ENCODE measurements around the gene NAE1. TPM values are rescaled to one million over a fixed set of nuclear protein-coding genes. Genes with fewer than 3 reads are reported as not detected.
"Not testable (repeated sequence)": the region's sequence is repeated elsewhere in the genome, so short reads cannot be mapped to it uniquely, and the experiment has no call there.

Gene NAE1
- polyA plus RNA-seq, 1 donor = 67.6 TPM

DNA sequence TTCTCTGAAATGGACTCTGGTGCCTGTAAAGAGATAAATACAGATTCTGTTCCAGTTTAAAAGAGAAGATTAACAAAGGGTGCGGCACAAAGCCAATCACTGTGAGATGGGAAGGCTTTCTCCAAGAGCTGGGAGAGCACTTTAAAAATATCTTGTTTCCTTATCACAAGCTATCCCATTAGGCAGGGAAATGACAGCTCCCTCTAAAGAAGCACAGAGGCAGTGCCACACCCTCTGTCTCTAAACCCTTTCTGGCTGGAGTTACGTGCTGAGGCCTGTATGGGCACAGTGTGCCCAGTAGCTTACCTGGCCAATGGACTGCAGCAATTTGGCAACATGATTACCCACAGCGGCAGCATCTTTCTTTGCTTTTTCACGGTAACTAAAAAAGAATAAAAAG lies 20.4 kb downstream of the NAE1 start:
- Histone ChIP-seq H3K27ac (ENCODE audit: low read length) (no peak overlapping the region), H3K4me3 (ENCODE audit: low read length) (no peak overlapping the region), H3K9me3 (ENCODE audit: control insufficient read depth, low read depth, low read length) (no peaks in the 10 kb centered on the region), H3K4me1 (ENCODE audit: control insufficient read depth, insufficient read depth, low read length) (no peaks in the 10 kb centered on the region), H3K27me3 (ENCODE audit: control insufficient read depth, insufficient read depth, low read length) (no peaks in the 10 kb centered on the region), H3K36me3 (ENCODE audit: control insufficient read depth, insufficient read depth, low read length) (peaks cover 59% of the 10 kb centered on the region)
- no peak for DNase-seq
- 100% methylated on average over 3 of the region's 4 CpGs for WGBS (ENCODE audit: insufficient coverage, low lambda C conversion rate)

DNA sequence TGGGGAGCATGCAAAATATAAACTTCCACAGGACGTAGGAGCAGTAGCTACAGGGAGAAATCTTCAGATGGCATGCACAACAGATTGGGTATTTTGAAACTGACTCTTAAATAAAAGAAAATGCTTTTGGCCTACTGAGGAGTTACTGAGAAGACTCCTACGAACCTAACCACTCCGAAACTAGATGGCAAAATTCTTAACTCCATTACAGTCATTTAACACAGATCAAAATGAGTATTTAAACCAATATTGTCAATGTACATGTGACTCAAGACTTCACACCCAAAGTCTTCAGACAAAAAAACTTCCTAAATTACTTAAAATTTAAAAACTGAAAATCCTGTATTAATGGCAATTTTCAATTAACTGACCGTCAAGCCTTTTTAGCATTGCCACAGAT lies 21.0 kb downstream of the NAE1 start:
- Histone ChIP-seq H3K9me3 (ENCODE audit: control insufficient read depth, low read depth, low read length) (no peaks in the 10 kb centered on the region), H3K4me3 (ENCODE audit: low read length) (no peak overlapping the region), H3K27ac (ENCODE audit: low read length) (no peak overlapping the region), H3K36me3 (ENCODE audit: control insufficient read depth, insufficient read depth, low read length) (peaks cover 60% of the 10 kb centered on the region), H3K27me3 (ENCODE audit: control insufficient read depth, insufficient read depth, low read length) (no peaks in the 10 kb centered on the region), H3K4me1 (ENCODE audit: control insufficient read depth, insufficient read depth, low read length) (no peaks in the 10 kb centered on the region)
- no peak for DNase-seq
- WGBS (ENCODE audit: insufficient coverage, low lambda C conversion rate) = 100% methylated on average over 2 of the region's 4 CpGs

DNA sequence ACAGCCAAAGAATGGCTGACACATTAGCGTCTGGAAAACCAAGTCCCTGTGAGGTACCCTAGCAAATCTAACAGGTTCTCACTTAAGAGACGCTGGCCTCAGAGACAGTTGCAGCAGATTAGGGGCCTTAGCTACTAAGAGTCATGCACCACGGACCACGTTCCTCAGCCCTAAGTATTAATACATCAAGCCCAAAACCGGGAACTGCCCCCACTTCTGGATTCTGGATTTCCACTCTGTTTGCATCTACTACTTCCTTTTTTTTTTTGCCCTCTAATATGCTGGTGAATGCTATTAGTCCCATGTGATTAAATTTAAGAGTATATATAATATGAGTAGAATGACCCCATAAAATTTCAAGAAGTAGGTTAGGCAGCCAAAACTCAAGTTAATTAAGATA lies 28.6 kb downstream of the NAE1 start:
- 100% methylated on average over 1 of the region's 5 CpGs for WGBS (ENCODE audit: insufficient coverage, low lambda C conversion rate)
- H3K4me3 ChIP-seq (ENCODE audit: low read length) = no peak overlapping the region
- no peaks in the 10 kb centered on the region for H3K4me1 ChIP-seq (ENCODE audit: control insufficient read depth, insufficient read depth, low read length)
- DNase-seq = no peak
- H3K27me3 ChIP-seq (ENCODE audit: control insufficient read depth, insufficient read depth, low read length) = no peaks in the 10 kb centered on the region
- peaks cover 6% of the 10 kb centered on the region for H3K9me3 ChIP-seq (ENCODE audit: control insufficient read depth, low read depth, low read length)
- no peak overlapping the region for H3K27ac ChIP-seq (ENCODE audit: low read length)
- H3K36me3 ChIP-seq (ENCODE audit: control insufficient read depth, insufficient read depth, low read length) = peaks cover 43% of the 10 kb centered on the region

DNA sequence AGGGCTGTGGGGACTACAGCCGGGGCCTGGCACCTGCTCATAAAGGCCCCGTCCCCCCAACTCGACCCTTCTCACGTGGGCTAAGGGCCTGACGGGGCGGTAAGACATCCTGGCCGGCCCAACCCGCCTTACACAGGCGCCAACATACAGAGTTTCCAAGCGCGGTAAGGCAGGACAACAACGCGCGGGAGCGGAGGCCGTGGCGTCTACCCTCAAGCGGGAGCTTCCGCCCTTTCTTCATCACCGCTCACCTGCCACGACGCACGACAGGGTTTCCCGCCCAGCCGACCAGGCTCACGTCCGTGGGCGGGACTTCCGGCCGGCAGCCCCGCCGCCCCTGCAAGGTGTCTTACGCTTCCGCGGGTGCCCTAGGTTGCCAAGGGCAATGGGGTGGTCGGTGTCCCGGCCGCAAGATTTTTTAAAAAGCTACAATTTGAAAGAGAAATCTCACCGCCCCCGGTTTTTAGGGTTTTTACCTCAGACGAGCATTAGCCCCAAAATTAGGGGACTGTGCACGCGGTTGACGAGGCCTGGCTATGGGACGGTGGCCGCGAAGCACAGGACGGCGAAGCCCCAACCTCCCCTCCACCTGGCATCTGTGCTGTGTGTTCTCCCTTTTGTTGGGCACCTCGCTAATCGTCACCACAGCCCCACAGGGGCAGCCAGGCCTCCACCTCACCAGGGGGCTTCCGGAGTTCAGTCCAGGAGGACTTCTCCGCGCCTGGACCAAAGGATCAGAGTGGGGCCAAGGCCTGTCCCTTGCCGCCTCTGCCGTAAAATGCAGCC lies 29.3 kb downstream of the NAE1 start, which contains the start of gene TERB1:
Gene TERB1, minus strand, starts transcription at position 265 of the 786 bp plus-strand sequence. CDS start 4,786 bp downstream, outside the sequence.
- Histone ChIP-seq H3K36me3 (ENCODE audit: control insufficient read depth, insufficient read depth, low read length) (peaks cover 38% of the 10 kb centered on the region), H3K9me3 (ENCODE audit: control insufficient read depth, low read depth, low read length) (peaks cover 6% of the 10 kb centered on the region), H3K27ac (ENCODE audit: low read length) (no peak within 1 kb of the TSS), H3K4me3 (ENCODE audit: low read length) (no peak within 1 kb of the TSS), H3K27me3 (ENCODE audit: control insufficient read depth, insufficient read depth, low read length) (no peaks in the 10 kb centered on the region), H3K4me1 (ENCODE audit: control insufficient read depth, insufficient read depth, low read length) (no peaks in the 10 kb centered on the region)
- no CpG with 5 or more reads among the region's 56 CpGs for WGBS (ENCODE audit: insufficient coverage, low lambda C conversion rate)
- no peak for DNase-seq

DNA sequence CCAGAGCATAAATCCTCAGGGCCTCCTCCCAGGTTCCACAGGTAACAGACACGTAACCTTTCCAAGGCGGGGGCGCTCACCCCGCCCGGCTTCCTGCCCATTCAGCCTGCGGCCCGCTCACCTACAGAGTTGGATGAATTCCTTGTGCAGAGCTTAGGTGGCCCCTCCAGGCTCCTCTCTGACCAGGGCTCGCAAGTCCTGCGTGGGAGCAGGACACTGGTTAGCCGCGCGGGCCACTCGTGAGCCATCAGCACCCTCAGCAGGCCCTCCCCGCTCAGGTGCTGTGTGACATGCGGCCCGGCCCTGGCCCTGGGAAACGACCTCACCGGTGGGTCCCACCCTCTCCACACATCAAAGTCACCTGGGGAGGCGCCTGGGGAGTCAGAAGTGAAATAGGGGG lies 29.9 kb downstream of the NAE1 start:
- Histone ChIP-seq H3K36me3 (ENCODE audit: control insufficient read depth, insufficient read depth, low read length) (peaks cover 36% of the 10 kb centered on the region), H3K9me3 (ENCODE audit: control insufficient read depth, low read depth, low read length) (peaks cover 6% of the 10 kb centered on the region), H3K4me3 (ENCODE audit: low read length) (no peak overlapping the region), H3K27ac (ENCODE audit: low read length) (no peak overlapping the region), H3K27me3 (ENCODE audit: control insufficient read depth, insufficient read depth, low read length) (no peaks in the 10 kb centered on the region), H3K4me1 (ENCODE audit: control insufficient read depth, insufficient read depth, low read length) (no peaks in the 10 kb centered on the region)
- no peak for DNase-seq
- no CpG with 5 or more reads among the region's 19 CpGs for WGBS (ENCODE audit: insufficient coverage, low lambda C conversion rate)

DNA sequence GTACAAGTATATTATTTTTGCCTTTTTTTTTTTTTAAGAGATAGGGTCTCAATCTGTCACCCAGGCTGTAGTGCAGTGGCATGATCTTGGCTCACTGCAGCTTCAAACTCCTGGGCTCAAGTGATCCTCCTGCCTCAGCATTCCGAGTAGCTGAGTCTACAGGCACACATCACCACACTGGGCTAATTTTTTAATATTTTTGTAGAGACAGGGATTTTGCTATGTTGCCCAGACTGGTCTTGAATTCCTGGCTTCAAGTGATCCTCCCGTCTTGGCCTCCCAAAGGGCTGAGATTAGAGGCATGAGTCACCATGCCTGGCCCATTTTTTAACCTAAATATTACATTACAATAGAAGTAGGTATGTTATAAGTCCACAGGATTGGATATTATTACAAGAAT lies 32.6 kb downstream of the NAE1 start:
- H3K27me3 ChIP-seq (ENCODE audit: control insufficient read depth, insufficient read depth, low read length) = no peaks in the 10 kb centered on the region
- H3K4me3 ChIP-seq (ENCODE audit: low read length) = no peak overlapping the region
- no peak for DNase-seq
- H3K36me3 ChIP-seq (ENCODE audit: control insufficient read depth, insufficient read depth, low read length) = peaks cover 14% of the 10 kb centered on the region
- peaks cover 6% of the 10 kb centered on the region for H3K9me3 ChIP-seq (ENCODE audit: control insufficient read depth, low read depth, low read length)
- no peaks in the 10 kb centered on the region for H3K4me1 ChIP-seq (ENCODE audit: control insufficient read depth, insufficient read depth, low read length)
- no CpG with 5 or more reads among the region's 2 CpGs for WGBS (ENCODE audit: insufficient coverage, low lambda C conversion rate)
- H3K27ac ChIP-seq (ENCODE audit: low read length) = no peak overlapping the region

DNA sequence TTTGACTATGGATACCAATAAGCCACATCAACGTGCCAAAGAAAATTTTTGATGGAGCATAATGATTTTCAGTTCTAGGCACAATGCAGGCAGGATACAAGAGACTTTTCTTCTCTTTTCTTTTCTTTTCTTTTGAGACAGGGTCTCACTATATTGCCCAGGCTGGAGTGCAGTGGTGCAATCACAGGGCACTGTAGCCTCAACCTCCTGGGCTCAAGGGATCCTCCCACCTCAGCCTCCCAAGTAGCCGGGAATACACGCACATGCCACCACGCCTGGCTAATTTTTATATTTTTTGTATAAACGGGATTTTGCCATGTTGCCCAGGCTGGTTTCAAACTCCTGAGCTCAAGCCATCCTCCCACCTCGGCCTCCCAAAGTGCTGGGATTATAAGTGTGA lies 36.8 kb downstream of the NAE1 start:
- H3K27ac ChIP-seq (ENCODE audit: low read length); H3K4me1 ChIP-seq (ENCODE audit: control insufficient read depth, insufficient read depth, low read length); DNase-seq; H3K4me3 ChIP-seq (ENCODE audit: low read length); H3K9me3 ChIP-seq (ENCODE audit: control insufficient read depth, low read depth, low read length); H3K27me3 ChIP-seq (ENCODE audit: control insufficient read depth, insufficient read depth, low read length); H3K36me3 ChIP-seq (ENCODE audit: control insufficient read depth, insufficient read depth, low read length): not testable (repeated sequence)
- WGBS (ENCODE audit: insufficient coverage, low lambda C conversion rate) = 100% methylated on average over 1 of the region's 6 CpGs

DNA sequence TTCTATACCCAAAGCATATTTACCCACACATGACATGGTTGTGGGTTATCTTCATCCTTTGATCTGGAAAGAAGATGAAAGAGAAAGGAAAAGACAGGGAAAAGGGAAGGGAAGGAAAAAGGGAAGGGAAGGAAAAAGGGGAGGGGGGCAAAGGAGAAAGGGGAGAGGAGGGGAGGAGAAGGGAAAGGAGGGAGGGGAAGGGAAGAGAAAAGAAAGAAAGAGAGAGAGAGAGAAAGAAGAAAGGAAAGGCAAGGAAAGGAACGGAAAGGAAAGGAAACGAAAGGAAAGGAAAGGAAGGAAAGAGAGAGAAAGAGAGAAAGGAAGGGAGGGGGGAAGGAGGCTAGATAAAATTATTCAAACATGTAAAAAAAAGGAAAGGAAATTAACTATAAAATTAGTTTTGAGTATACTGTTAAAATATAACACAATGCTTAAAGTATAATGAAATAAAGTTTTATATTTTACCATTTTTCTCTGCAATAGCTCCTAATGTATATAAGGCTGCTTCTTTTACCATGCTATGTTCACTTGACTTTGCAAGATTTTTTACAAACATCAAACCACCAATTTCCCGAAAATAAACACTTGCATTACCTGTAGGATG lies 40.5 kb downstream of the NAE1 start:
- Histone ChIP-seq H3K4me1 (ENCODE audit: control insufficient read depth, insufficient read depth, low read length) (no peaks in the 10 kb centered on the region), H3K9me3 (ENCODE audit: control insufficient read depth, low read depth, low read length) (no peaks in the 10 kb centered on the region), H3K4me3 (ENCODE audit: low read length) (no peak overlapping the region), H3K27me3 (ENCODE audit: control insufficient read depth, insufficient read depth, low read length) (peaks cover 2% of the 10 kb centered on the region), H3K36me3 (ENCODE audit: control insufficient read depth, insufficient read depth, low read length) (no peaks in the 10 kb centered on the region), H3K27ac (ENCODE audit: low read length) (no peak overlapping the region)
- no peak for DNase-seq
- WGBS (ENCODE audit: insufficient coverage, low lambda C conversion rate) = 76% methylated on average over 2 of the region's 3 CpGs

DNA sequence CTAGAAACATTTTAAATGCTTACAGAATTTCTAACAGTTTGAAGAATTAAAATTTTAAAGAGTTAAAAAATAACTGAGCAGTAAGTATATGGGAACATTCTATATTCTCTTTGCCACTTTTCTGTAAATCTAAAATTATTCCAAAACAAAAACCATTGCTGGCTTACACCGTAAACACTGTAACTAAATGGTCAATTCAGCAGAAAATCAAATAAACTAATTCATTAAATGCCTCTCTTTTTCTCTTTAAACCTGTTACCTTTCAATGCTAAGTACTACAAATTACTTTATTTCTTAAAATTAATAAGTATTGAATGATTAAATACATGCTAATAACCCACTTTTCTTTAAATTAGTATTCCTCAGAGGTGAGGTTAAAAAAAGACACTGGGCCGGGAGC lies 43.3 kb downstream of the NAE1 start:
- H3K4me3 ChIP-seq (ENCODE audit: low read length) = no peak overlapping the region
- no peaks in the 10 kb centered on the region for H3K4me1 ChIP-seq (ENCODE audit: control insufficient read depth, insufficient read depth, low read length)
- WGBS (ENCODE audit: insufficient coverage, low lambda C conversion rate) = 100% methylated on average over 1 of the region's 2 CpGs
- peaks cover 2% of the 10 kb centered on the region for H3K27me3 ChIP-seq (ENCODE audit: control insufficient read depth, insufficient read depth, low read length)
- H3K9me3 ChIP-seq (ENCODE audit: control insufficient read depth, low read depth, low read length) = no peaks in the 10 kb centered on the region
- DNase-seq = no peak
- H3K27ac ChIP-seq (ENCODE audit: low read length) = no peak overlapping the region
- H3K36me3 ChIP-seq (ENCODE audit: control insufficient read depth, insufficient read depth, low read length) = no peaks in the 10 kb centered on the region

DNA sequence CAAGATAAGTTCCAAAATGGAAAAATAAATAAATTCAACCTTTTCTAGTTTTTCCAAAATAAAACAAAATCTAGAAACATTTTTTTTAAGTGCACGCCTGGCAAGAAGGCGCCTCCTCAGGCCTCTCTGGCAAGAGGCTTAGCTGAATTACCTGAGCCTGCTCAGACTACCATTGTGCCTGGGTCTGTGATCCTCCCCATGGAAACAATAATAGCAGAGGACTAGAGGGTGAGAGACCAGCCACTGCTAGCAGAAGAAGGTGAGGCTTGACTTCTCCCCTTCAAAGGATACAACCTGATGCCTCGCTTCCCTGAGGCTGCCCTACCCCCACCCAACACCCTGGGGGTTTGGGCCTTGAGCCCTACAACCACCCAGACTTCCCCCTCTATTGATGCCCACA lies 44.2 kb downstream of the NAE1 start:
- Histone ChIP-seq H3K9me3 (ENCODE audit: control insufficient read depth, low read depth, low read length) (no peaks in the 10 kb centered on the region), H3K27ac (ENCODE audit: low read length) (no peak overlapping the region), H3K27me3 (ENCODE audit: control insufficient read depth, insufficient read depth, low read length) (peaks cover 2% of the 10 kb centered on the region), H3K4me1 (ENCODE audit: control insufficient read depth, insufficient read depth, low read length) (no peaks in the 10 kb centered on the region), H3K36me3 (ENCODE audit: control insufficient read depth, insufficient read depth, low read length) (no peaks in the 10 kb centered on the region), H3K4me3 (ENCODE audit: low read length) (no peak overlapping the region)
- DNase-seq = no peak
- no CpG with 5 or more reads among the region's 3 CpGs for WGBS (ENCODE audit: insufficient coverage, low lambda C conversion rate)

DNA sequence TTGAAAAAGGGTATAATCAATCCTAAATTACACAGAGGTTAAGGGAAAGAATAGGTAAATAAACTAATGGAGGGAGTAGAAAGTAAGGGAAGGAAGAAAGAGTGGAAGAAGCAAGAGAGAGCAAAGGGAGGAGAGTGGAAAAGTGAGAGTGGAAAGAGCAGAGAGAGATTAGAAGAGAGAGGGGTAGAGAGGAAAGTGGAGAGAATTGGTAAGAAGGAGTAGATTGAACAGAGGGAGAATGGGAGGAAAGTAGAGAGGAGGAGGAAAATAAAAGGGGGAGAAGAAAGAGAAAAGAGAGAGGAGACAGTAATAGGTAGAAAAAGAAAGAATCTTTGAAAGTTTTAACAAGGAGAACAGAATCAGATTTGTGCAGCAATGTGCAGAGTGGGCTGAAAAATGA lies 54.3 kb downstream of the NAE1 start:
- Histone ChIP-seq H3K4me1 (ENCODE audit: control insufficient read depth, insufficient read depth, low read length) (no peaks in the 10 kb centered on the region), H3K4me3 (ENCODE audit: low read length) (no peak overlapping the region), H3K27me3 (ENCODE audit: control insufficient read depth, insufficient read depth, low read length) (no peaks in the 10 kb centered on the region)

More for the DNA sequence above, 54.3 kb downstream of the NAE1 start:
- DNase-seq = no peak
- H3K36me3 ChIP-seq (ENCODE audit: control insufficient read depth, insufficient read depth, low read length) = no peaks in the 10 kb centered on the region
- H3K9me3 ChIP-seq (ENCODE audit: control insufficient read depth, low read depth, low read length) = no peaks in the 10 kb centered on the region
- no peak overlapping the region for H3K27ac ChIP-seq (ENCODE audit: low read length)

Data from large intestine (tissue), 3 donors.